ENCODE measurements around the gene VANGL2.

The VANGL2 gene

DNA sequence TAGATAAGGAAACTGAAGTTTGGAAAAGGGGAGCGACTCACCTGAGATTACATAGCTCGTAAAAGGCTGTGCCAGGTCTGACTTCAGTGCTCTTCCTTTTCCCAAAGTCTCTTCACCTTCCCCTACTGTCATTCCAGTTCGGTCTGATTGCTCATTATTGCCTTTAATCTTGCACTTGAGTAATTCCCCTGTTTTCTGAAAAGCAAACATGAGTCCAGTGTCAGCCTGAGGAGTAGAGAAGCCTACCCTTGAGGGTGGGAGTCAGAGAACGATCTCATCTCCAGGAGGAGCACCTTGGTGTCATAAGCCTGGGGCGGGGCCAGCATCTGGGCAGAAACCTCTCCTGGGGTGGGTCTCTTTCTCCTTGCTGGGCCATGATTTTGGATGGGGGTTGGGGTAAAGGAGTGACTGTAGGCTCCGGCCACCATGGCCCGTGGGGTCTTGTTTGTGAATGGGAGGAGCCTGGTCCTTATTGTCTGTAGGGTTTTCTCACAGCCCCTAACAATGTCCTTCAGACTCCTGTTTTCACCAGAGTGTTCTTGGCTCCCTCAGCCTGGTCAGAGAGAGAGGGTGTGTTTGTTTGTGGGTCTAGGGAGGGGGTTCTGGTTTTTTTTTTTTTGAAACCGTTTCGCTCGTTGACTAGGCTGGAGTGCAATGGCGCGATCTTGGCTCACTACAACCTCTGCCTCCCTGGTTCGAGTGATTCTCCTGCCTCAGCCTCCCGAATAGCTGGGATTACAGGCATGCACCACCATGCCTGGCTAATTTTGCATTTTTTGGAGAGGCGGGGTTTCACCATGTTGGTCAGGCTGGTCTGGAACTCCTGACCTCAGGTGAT lies 6.0 kb downstream of the VANGL2 start:
- no peak for FAIRE-seq

DNA sequence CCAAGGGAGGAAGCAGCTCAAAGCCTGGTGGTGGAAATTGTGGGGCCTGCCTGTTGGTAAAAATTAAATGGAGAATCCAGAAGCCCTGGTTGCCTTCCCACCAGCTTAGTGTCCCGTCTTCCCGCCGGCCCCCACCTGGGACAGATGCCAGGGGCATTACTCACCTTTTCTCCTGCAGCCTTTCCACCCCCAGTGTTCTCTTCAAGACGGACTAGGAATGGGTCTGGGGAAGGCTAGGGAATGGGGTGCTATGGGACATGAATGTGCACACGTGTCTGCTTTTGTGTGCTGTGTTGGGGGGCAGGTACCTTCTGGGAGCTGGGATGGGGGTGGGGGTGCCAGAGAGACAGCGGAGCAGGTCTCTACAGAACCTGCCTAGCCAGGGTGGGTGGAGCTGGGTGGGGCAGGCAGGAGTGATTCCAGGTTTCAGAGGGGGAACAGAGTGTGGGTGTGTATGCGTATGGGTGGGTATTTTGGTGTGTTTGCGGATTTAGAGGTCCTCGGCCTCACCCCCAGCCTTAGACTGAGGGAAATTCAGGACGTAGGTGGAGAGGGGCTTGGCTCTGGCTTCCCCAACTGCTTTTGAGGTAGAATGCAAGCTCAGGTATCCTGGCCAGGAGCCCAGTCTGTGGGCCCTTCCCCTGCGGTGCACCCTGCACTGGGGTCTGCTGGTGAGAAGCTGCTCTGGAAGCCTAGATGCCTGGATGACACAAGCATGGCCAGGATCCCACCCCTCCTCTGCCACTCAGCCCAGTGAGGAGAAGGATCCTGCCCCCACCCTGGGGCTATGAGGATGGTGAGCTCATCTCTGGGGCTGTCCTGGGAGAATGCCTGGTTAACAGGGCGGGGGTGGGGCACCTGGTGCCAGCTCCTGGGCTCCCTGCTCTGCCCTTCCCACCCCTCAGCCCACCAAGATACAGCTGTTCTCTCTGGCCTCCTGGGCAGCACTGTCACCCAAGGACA lies 7.8 kb downstream of the VANGL2 start:
- FAIRE-seq: no peak

DNA sequence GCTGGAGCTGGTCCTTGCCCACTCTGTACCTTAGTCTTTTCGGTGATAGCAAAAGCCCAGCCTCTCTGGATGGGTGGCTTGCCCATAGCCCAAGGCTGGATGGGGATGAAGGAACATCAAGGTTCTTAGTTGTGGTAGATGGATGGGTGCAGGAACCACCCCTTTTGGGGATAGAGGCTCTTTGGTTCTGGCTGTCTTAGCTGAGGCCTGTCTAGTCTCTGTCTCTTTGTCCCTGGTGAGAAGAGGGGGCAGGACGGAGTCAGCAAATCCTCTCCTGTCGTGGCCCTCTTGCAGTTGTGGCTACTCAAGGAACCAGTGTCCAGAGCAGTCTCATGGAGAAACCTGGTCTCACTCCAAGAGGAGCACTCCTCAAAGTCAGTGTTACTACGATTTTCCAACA lies 8.5 kb downstream of the VANGL2 start:
- no peak for FAIRE-seq

DNA sequence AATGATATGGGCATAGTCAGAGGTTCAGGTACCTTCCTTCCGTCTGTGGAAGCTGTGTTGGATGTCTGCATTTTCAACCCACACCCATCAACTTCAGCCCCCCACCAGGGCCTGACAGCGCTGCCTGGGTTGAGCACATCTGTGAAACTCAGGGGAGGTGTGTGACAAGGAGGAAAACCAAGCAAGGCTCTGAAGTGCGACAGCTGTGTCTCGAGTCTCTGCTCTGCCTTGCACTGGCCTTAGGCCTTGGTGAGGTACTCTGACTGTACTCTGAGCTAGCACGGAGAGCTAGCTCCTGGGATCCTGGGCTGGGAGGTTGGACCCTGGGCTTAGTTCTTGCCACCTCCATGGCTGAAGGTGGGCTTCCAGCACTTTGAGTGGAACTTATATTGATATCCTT lies 9.1 kb downstream of the VANGL2 start:
- FAIRE-seq: no peak

DNA sequence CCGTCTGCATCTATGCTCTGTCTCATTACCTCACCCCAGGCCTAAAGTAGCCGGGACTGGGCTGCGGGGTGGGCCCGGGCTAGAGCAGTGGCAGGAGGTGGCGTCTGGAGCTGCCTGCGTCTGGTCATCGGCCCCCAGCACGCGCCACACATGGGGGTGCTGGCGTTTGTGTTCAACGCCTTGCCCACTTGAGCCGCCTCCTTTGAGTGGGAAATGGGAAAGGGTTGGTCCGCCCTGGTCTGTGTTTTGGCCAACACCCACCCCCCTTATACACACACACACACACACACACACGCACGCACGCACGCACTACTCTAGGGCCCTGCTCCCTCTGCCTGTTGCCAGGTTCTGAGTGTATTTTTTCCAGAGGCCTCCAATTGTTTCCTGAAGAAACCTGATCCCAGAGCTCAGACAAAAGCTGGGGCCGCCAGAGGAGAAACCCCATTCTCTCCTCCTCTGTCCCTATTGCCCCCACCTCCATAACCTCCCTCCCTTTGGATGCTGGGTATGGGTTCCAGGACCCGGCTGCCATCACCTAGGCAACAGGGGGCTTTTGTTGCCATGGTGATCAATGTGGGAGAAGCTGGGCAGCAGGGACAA lies 10.1 kb downstream of the VANGL2 start:
- FAIRE-seq: no peak

DNA sequence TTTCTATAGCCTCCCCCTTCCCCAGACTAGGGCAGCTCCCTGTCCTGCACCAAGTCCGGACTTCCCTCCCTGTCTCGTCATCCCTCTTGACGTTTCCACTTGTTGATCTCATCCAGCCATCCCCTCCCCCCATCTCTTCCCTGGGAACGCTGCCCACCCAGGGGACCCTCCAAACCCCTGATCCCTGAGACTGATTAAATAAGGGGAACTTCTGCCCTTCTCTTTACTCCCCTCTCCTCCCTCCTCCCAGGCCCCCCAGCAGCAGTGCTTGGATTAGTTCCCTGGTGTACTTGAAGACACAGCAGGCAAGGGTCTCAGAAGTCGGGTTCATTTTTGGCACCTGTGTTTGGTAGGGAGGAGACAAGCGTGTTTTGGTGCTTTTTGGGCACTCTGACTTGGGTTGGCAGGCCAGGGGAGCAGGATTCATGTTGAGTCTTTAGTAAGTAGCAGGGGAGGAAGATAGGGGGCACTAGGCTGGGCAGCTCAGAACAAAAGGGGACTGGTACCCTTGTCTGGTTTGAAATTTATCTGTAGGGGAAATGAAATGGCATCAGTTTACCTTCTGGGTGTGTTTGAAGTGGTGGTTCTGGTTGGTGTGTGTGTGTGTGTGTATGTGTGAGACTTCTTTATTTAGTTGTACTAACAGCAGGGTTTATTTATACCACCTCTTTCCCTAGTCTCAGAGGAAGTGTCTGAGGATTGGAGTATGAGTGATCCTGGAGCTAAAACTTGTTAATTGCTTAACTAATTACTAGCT lies 11.1 kb downstream of the VANGL2 start:
- no peak for FAIRE-seq

DNA sequence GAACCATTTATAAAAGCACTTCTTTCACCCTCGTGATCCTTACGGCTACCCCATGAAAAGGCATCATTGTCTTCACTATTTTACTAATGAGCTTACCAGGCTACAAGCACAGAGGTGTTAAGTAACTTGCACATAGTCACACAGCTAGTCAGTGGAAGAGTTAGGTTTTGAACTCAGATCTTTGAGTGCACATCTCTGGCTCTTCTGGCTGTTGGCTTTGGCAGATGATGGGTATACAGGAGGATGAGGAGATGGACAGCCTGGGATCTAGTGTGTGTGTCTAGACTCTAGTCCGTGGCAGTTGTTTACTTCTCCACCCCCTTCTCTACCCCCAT lies 11.6 kb downstream of the VANGL2 start:
- no peak for FAIRE-seq

DNA sequence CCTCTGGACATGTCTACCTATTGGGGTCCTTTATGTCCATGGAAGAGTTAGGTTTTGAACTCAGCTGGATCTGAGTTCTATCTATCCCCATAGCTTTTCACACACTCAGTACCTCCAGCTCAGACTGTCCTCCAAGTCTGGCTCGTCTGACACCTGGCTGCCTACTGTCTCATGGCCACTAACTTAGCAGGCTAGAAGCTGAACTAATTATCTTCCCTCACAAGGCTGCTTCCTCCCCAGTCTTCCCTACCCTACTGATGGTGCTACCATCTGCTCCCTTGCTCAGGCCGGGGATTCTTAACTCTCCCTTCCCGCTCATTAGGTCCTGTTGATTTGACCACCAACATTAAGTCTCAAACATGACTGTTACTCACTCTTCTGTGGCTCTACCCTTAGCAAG lies 13.4 kb downstream of the VANGL2 start:
- FAIRE-seq: no peak

DNA sequence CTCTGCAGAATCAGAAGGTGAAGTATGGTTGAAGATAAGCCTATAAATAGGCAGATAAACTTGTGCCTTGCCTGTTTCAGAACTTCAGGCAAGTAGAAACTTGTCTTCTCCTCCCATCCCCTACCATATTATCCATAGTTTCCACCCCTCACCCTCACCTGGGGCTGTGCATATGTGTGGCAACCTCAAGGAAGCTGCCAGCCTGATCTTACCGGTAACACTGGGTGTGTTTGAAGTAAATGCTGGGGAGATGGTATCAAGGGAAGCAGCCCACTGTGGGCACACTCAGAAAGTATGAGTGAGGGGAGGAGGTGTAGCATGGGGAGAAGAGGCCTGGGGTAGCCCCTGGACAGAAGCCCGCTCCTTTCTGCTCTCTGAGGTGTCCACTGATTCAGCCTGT lies 14.5 kb downstream of the VANGL2 start:
- FAIRE-seq: no peak

DNA sequence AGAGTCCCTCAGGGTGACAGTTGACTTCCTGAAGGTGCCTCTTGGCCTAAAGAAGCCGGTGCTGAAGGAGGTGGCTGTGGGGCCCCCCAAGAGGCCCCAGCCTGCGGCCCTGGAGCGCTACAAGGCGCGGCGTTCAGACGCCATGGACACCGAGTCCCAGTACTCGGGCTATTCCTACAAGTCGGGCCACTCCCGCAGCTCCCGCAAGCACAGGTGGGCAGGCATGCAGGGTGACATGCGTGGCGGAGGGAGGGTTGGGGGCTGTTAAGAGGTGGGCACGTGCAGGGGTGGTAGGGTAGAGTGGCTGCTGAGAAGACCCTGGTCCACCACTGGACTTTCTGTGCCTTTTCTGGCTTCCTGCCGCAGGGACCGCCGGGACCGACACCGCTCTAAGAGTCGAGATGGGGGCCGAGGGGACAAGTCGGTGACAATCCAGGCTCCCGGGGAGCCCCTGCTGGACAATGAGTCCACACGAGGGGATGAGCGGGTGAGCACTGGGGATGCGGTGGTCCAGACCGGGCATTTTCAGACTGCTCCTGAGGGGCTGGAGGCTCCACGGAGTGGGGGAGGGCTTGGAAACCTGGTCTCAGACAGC lies 15.4 kb downstream of the VANGL2 start:
- no peak for FAIRE-seq

DNA sequence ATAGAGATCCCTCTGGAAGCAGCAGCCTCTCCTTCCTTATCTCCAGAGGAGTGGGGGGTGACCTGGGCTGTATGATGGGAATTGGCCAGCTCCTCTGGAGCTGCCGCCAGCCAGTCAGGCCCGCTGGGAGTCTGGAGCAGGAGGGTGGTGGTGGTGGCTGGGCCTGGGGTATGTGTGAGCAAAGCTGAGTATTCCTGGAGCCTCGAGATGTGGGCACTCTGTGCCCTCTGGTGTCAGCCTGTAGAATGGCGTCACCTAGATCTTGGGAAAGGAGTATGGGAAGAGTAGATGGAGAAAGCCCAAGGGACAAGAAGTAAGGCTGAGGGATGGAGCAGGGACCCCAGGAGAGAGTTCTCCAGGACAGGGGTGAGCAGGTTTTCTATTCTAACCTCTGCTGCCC lies 16.0 kb downstream of the VANGL2 start:
- FAIRE-seq: no peak

DNA sequence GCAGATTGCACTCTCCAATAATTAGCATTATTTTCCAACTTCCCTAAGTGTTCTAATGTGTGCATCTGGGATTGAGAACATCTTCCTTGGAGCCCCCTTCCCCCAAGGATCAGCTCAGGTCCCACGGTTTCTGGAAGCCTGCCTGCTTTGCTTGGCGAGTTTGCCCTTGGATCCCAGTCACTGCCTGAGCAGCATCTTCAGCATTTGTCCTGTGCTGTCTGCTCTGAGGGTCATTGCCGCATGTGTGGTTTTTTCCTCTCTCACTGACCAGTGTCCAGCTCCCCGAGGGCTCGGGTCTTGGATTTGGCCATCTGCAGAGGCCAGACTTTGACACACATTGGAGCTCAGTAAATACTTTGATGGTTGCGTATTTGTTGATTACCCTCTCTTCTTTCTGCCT lies 18.1 kb downstream of the VANGL2 start:
- FAIRE-seq: no peak

DNA sequence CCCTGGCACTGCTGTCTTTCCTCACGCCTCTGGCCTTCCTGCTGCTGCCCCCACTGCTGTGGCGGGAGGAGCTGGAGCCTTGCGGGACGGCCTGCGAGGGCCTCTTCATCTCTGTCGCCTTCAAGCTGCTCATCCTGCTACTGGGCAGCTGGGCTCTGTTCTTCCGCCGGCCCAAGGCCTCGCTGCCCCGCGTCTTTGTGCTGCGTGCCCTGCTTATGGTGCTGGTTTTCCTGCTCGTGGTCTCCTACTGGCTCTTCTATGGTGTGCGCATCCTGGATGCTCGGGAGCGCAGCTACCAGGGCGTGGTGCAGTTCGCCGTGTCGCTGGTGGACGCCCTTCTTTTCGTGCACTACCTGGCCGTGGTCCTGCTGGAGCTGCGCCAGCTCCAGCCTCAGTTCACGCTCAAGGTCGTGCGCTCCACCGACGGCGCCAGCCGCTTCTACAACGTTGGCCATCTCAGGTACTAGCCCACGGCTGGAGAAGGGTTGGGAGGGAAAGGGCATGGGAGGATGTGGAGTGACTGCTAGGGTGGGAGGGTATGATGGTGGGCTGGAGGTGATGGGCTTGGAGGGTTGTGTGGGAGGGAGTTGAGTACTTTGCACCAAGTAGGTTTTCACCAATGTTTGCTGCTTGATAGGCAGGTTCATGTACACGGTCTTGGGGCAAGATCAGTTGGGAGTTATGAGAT lies 18.9 kb downstream of the VANGL2 start:
- FAIRE-seq: no peak

DNA sequence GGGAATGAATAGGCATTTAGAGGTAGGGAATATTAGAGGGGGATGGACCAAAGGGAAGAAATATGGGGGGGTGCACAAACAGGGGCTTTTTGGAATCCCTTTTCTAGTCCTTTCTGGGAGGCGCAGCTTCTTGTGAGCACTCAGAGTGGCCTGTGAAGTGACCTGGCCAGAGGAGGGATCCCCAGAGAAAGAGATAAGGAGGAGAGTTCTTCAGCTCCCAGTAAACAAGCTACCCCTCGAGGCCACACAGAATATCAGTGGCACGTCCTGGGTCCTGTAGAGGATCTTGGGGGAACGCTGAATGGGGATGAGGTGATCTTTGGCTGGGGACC lies 19.4 kb downstream of the VANGL2 start:
- no peak for FAIRE-seq

DNA sequence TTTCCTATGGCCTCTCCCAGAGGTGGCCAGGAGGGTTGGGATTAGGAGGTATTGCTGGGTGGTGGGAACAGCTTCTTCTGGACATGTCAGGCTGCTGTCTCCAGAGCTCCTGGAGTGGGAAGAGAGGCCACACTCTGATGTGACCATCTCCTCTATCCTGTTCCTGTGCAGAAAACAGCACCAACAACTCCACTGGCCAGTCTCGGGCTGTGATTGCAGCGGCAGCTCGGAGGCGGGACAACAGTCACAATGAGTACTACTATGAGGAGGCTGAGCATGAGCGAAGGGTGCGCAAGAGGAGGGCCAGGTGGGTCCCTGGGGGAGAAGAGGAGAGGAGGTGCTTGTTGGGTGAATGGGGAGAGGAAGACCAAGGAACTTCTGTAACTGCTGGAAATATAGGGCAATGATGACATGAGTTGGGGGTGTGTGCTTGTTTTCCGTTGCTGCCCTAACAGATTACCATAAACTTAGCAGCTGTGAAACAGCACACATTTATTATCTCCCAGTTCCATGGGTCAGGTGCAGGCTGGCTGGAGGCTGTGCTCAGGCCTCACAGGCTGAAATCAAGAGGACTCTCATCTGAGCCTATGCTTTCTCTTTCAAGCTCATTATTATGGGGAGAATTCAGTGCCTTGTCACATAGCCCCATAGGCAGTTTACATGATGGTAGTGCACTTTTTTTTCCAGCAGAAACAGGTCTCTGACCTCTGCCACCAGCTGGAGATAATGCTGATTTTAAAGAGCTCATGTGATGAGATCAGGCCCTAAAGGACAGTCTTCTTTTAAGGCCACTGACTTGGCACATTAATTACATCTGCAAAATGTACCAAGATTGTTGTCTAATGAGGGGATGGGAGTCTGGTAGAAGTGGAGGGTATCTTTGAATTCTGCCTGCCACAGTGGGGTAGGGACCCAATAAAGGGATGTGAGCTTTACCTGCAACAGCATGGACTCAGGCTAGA lies 20.8 kb downstream of the VANGL2 start:
- FAIRE-seq: no peak

DNA sequence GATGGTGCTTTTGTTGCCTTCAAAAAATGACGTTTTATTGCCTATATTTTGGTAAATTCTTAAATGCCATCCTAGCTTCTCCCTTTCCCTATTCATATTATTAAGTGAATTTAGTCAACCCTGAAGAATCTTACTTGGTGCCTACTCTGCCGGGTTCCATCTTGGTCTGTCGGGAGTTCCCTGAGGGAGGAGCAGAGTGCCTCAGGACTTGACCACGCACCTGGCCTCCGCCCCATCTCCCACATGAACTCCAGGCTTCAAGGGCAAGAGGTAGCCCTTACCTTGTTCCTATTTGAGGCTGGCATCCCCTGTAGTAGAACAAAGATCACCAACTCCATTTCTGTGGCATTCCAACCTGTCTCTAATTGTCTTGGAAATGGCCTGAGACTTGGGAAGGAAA lies 21.5 kb downstream of the VANGL2 start:
- no peak for FAIRE-seq

DNA sequence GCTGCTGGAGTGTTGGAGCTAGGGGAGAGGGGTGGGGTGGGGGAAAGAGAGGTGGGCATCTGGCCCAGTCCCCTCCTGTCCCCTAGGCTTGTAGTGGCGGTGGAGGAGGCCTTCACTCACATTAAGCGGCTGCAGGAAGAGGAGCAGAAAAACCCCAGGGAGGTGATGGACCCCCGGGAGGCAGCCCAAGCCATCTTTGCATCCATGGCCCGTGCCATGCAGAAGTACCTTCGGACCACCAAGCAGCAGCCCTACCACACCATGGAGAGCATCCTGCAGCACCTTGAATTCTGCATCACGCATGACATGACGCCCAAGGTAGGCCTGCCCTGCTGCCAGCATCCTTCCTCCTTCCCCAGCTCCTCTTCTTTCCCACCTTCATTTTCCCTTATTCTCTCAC lies 23.6 kb downstream of the VANGL2 start:
- FAIRE-seq: no peak

DNA sequence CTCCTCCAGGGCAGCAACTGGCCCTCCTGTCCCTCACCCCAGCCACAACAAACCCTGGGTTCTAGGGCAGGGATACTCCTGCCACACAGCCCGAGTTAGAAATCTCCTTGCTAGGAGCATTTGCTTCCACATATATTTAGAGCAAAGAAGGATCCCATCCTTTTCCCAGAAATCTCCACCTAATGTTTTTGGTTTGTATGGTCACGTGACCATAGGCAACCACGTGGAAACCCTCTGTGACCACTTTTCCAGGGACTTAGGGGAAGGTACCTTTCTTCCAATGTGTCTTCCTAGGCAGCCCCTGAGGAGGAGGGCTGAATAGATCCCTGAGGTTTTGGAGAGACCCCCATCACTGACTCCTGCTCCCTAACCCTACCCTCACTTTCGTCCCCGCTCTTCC lies 25.5 kb downstream of the VANGL2 start:
- FAIRE-seq: no peak

DNA sequence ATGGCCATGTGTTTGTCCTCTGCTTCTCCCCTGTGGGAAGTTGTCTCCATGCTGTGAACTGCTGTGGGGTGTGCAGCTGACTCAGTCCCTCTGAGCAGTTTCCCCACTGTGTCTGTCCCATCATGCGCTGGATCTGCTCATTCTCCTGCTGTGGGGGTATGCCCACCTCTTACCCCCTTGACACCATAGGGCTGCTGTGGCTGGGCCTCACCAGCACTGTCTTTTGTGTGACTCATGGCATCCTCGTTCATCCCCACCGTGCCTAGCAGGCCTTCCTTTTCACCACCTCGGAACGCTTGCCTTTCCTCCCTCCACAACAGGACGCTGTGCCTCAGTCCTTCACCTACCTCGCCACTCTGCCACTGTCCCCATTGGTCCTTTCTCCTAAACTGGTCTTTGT lies 27.3 kb downstream of the VANGL2 start:
- no peak for FAIRE-seq

DNA sequence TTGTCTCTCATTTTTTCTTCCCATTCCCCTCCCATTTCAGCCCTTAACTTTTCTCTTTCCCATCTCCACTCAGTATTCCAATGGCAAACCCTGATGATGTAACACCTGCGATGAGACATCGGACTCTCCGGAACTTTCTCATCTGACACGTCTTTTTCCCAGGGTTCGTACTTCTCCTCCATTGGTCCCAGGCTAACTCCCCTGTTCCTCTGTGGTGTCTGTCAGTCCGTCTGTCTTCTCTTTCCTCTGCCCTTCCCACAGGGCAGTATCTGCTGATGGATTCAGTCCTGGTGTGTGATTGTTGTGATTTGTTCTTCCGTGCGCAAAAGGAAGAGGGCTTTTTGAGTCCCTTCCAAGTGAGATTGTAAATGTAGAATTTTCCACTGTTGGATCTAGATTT lies 27.7 kb downstream of the VANGL2 start:
- no peak for FAIRE-seq

DNA sequence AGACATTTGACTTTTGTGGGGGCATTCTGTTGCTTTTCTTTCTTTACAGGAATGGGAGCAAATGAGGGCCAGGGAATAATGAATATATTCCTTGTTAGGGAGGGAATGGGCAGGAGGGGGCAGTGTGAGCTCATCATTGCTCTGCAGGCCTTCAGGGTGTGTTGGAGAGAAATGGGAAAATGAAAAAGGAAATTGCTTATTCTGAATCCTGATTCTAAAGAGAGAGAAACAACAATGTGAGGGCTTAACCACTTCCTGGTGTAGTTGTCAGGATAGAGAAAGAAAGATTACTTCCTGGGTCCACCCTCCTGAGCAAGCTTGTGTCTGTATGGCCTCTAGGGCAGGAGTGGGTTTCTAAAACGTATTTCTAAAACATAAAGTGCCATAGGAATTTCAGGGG lies 28.3 kb downstream of the VANGL2 start:
- peak; percentile 59 for FAIRE-seq
